Right lobe of liver (tissue), 6 donors: ENCODE data around the gene GALNT10. TPM values are rescaled to one million over a fixed set of nuclear protein-coding genes. Genes with fewer than 3 reads are reported as not detected.

Experiments used
- ATAC-seq, 4 donors: fragments of 200-7000 bp; cut with Tn5 transposase; one replicate each; pipeline ENCODE4 v1.9.1; 2020; ENCODE audit warnings: mild to moderate bottlenecking in 4 of 4, moderate library complexity in 4 of 4
- DNase-seq, 3 donors: peaks; one replicate each; pipeline ENCODE4 v3.0.0-alpha.2; 2020
- H3K27ac ChIP-seq, 3 donors: fragments of 200-600 bp; one replicate each; pipeline ENCODE4 v1.8.0; 2022
- H3K27me3 ChIP-seq, 2 donors: fragments of 200-600 bp; one replicate each; pipeline ENCODE4 v1.8.0; 2022
- H3K36me3 ChIP-seq, 4 donors: fragments of 200-600 bp; sonication (generic) in 1 of 4; one replicate each; pipeline versions ENCODE4 v1.5.1 to v1.8.0; 2017 to 2022; ENCODE audit warnings: control low read depth in 1 of 4
- H3K4me1 ChIP-seq, 4 donors: fragments of 200-600 bp; sonication (generic) in 1 of 4; one replicate each; pipeline versions ENCODE4 v1.5.1 to v1.8.0; 2017 to 2022; ENCODE audit warnings: control low read depth in 1 of 4
- H3K4me3 ChIP-seq, 3 donors: fragments of 200-600 bp; one replicate each; pipeline ENCODE4 v1.8.0; 2022
- H3K9me3 ChIP-seq, 4 donors: fragments of 200-600 bp; sonication (generic) in 1 of 4; one replicate each; pipeline versions ENCODE4 v1.5.1 to v1.8.0; 2017 to 2022; ENCODE audit warnings: control low read depth in 1 of 4
- CTCF ChIP-seq, 4 donors: fragments of 200-600 bp in 3 of 4; fragments of 450-650 bp in 1 of 4; IDR thresholded peaks; one replicate each; pipeline versions ENCODE4 v1.5.1 to v1.8.0; 2016 to 2022; ENCODE audit warnings: antibody characterized with exemption in 4 of 4, mild to moderate bottlenecking in 2 of 4
- POLR2A ChIP-seq: fragments of 450-650 bp; IDR thresholded peaks from one replicate; pipeline ENCODE4 v1.6.1; 2017; ENCODE audit warnings: antibody characterized with exemption, mild to moderate bottlenecking
- WGBS: methylation state at CpG from one replicate; pipeline ENCODE4 v1.1.6; 2018; ENCODE audit warnings: low coverage, low lambda C conversion rate; ENCODE audit not compliant: insufficient coverage; ENCODE audit errors: missing lambda C conversion rate; 5-methylcytosine and 5-hydroxymethylcytosine counted together
- intact Hi-C, 2 donors: fragments of 100-400 bp; cut with DNase I; formaldehyde crosslinking; loops; one replicate each; pipeline versions ENCODE4 v1.11.2 to v1.14.1; 2022
- long read RNA-seq: library from polyadenylated mRNA; unstranded; transcript quantifications from one replicate; pipeline ENCODE4 v2.0.0, GENCODE V29; 2019
- total RNA-seq, 6 experiments: library from RNA; depleted of rRNA in 2 of 6; stranded (reverse); fragments of >200 nt in 2 of 6; fragmentation: NEBNext Ultra II Directional in 3 of 6; extraction: Animal tissue kit (Norgen Biotek cat#: 25700) in 3 of 6; gene quantifications; one replicate each; pipeline versions ENCODE4 v1.1.0 to v1.2.4, GENCODE V29; 2016 to 2023
- donor health status: DM: no; HTN: yes; CAD: no.
- donor health status: DM: no; HTN: no; CAD: no.
- donor health status: DM: no; HTN: no; CAD: no.
- donor health status: DM: no; HTN: yes; CAD: no.
- donor health status: DM: no; HTN: yes; CAD: no.

The GALNT10 gene, protein sequence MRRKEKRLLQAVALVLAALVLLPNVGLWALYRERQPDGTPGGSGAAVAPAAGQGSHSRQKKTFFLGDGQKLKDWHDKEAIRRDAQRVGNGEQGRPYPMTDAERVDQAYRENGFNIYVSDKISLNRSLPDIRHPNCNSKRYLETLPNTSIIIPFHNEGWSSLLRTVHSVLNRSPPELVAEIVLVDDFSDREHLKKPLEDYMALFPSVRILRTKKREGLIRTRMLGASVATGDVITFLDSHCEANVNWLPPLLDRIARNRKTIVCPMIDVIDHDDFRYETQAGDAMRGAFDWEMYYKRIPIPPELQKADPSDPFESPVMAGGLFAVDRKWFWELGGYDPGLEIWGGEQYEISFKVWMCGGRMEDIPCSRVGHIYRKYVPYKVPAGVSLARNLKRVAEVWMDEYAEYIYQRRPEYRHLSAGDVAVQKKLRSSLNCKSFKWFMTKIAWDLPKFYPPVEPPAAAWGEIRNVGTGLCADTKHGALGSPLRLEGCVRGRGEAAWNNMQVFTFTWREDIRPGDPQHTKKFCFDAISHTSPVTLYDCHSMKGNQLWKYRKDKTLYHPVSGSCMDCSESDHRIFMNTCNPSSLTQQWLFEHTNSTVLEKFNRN
- 1 to 10 TPM; 4.0 to 9.7 (median 7.1) TPM for total RNA-seq
- long read RNA-seq, result 0 reads

GRCh38 chr5:154190595-154191304 lies at the start of gene GALNT10:
GALNT10 (plus strand) TSS chr5:154190733; CDS start chr5:154190867, 134 bp downstream.
- peak; percentile 76 to 78 (median 77) for DNase-seq
- Histone ChIP-seq H3K4me1 (no peaks in the 10 kb centered on the region), H3K27me3 (no peaks in the 10 kb centered on the region), H3K36me3 (no peaks in the 10 kb centered on the region), H3K9me3 (no peaks in the 10 kb centered on the region), H3K27ac (peak within 1 kb of the TSS; percentile 36 to 90 (median 83)), H3K4me3 (peak within 1 kb of the TSS; percentile 94 to 95 (median 94))
- WGBS, result 12% methylated on average over 8 of the region's 84 CpGs
- ATAC-seq, result peak; percentile 67 to 77 (median 71)
- intact Hi-C loops, result loop anchor here in 1 of 2 donors (10.0 kb wide), 1 partner anchor 216 kb away; no protein-coding TSS in a partner anchor
- TF ChIP-seq POLR2A (peak; percentile 51), CTCF (IDR thresholded peaks at IDR 0.05) (peak in 2 of 4 donors; percentile 7 to 29)

DNA sequence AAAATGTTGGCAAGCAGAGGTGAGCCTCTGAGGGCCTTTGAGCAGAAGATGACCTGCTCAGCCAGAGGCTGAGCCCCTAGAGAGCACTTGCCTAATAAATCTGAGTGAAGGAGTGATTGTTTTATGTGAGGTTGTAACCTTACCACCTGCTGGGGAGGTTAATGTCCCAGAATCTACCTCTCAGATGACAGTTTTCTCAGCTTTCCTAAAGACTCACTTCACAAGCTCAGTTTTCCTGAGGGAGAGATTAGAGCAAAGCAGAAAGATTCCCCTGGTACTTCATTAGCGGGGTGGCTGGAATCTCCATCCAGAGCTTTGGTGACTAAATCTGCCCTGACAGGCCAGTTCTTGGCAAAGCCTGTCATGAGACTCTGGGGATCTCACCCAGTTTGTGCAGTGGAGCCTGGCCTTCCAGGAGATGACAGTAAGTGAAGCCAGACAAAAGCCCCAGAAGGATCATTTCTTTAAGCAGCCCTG lies 48.8 kb upstream of the GALNT10 start:
- 100% methylated on average over 1 of the region's 1 CpG for WGBS
- TF ChIP-seq CTCF (IDR thresholded peaks at IDR 0.05) (no peak), POLR2A (no peak)
- Histone ChIP-seq H3K4me1 (no peaks in the 10 kb centered on the region), H3K27ac (no peak overlapping the region), H3K9me3 (no peaks in the 10 kb centered on the region), H3K4me3 (no peak overlapping the region), H3K36me3 (no peaks in the 10 kb centered on the region), H3K27me3 (no peaks in the 10 kb centered on the region)
- intact Hi-C loops, result no loop called here
- ATAC-seq (no peak), DNase-seq (no peak)

DNA sequence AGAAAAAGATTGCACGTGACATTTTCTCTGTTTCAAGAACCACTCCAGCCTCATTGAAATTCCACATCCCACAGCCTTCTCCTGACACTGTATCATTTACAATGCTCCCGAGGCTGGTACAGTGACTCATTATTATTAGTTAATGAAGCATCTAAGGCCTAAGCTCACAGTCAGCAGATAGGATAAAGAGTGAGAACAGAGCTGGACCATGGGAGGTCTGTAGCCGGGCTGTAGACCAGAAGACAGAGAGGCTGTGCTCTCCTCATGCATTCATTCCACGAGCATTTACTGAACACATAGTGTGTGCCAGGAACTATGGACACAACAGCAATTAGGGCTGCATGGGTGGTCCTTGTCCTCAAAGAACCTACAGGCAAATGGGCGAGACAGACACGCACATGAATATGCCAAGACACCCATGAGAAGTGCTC lies 47.3 kb upstream of the GALNT10 start:
- Histone ChIP-seq H3K27ac (no peak overlapping the region), H3K4me1 (no peaks in the 10 kb centered on the region), H3K9me3 (no peaks in the 10 kb centered on the region), H3K27me3 (no peaks in the 10 kb centered on the region), H3K4me3 (no peak overlapping the region), H3K36me3 (no peaks in the 10 kb centered on the region)
- intact Hi-C loops, result no loop called here
- ATAC-seq, result no peak
- TF ChIP-seq CTCF (IDR thresholded peaks at IDR 0.05) (no peak), POLR2A (no peak)
- WGBS, result 70% methylated on average over 4 of the region's 6 CpGs
- no peak for DNase-seq

GRCh38 chr5:154145268-154145667 lies 45.3 kb upstream of the GALNT10 start:
- no peaks in the 10 kb centered on the region for H3K36me3 ChIP-seq
- H3K27me3 ChIP-seq, result no peaks in the 10 kb centered on the region
- H3K4me1 ChIP-seq, result no peaks in the 10 kb centered on the region
- 40% methylated on average over 2 of the region's 4 CpGs for WGBS
- H3K9me3 ChIP-seq, result no peaks in the 10 kb centered on the region
- no peak overlapping the region for H3K27ac ChIP-seq
- DNase-seq, result no peak
- no peak for TF ChIP-seq POLR2A
- no peak for TF ChIP-seq CTCF (IDR thresholded peaks at IDR 0.05)
- ATAC-seq, result no peak
- intact Hi-C loops, result no loop called here
- H3K4me3 ChIP-seq, result no peak overlapping the region
